PC-3 (cell line): ENCODE data around the gene CCDC102A.

Source experiments
- EZH2 ChIP-seq: fragments of 300-600 bp; sonication (generic); IDR thresholded peaks from one replicate; pipeline ENCODE4 v1.6.1; 2017; ENCODE audit warnings: antibody characterized with exemption, mild to moderate bottlenecking, low read length; ENCODE audit not compliant: unreplicated experiment
- EZH2phosphoT487 ChIP-seq: fragments of 300-600 bp; sonication (generic); IDR thresholded peaks from 2 replicates; pipeline ENCODE4 v1.6.1; 2018; ENCODE audit warnings: mild to moderate bottlenecking, antibody characterized with exemption, low read length, borderline replicate concordance
- TF ChIP-seq, protein P1 (sequence below): fragments of 300-600 bp; sonication (generic); conservative IDR thresholded peaks from 2 replicates; pipeline ENCODE4 v1.5.1; 2017; ENCODE audit warnings: antibody characterized with exemption, low read depth, mild to moderate bottlenecking, low read length

DNA sequence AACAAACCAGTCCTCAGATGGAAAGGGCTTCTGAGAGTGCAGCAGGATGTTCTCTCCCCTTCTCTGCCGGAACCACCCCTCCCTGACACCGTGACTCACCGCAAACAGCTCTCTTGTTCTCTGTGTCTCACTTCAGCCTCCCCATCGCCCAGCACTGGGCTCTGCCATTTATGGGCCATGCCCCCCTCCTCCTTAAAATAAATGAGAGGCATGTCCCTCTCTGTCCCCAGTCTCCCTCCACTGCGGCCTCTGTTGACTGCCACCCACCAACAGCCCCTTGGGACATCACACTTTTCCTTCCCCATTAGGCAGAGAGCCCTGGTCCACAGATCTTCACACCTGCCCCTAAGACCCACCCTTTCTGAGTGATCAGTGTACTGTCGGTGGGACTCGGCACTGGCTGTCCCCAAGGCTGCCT, 6.3 kb downstream of the CCDC102A start:
- TF ChIP-seq, protein P1, sequence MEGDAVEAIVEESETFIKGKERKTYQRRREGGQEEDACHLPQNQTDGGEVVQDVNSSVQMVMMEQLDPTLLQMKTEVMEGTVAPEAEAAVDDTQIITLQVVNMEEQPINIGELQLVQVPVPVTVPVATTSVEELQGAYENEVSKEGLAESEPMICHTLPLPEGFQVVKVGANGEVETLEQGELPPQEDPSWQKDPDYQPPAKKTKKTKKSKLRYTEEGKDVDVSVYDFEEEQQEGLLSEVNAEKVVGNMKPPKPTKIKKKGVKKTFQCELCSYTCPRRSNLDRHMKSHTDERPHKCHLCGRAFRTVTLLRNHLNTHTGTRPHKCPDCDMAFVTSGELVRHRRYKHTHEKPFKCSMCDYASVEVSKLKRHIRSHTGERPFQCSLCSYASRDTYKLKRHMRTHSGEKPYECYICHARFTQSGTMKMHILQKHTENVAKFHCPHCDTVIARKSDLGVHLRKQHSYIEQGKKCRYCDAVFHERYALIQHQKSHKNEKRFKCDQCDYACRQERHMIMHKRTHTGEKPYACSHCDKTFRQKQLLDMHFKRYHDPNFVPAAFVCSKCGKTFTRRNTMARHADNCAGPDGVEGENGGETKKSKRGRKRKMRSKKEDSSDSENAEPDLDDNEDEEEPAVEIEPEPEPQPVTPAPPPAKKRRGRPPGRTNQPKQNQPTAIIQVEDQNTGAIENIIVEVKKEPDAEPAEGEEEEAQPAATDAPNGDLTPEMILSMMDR = no peak
- TF ChIP-seq EZH2 (no peak), EZH2phosphoT487 (no peak)
